GM12875 (cell line): ENCODE measurements around the gene LCLAT1.

ENCODE experiments used
- H3K4me3 ChIP-seq: one replicate; pipeline ENCODE4 v1.5.1; 2011; ENCODE audit warnings: low read depth, low read length, control low read depth
- CTCF ChIP-seq: IDR thresholded peaks from 2 replicates; pipeline ENCODE4 v1.5.1; 2011; ENCODE audit warnings: low read depth, mild to moderate bottlenecking, control low read depth, inconsistent platforms, low read length, moderate library complexity, borderline replicate concordance; ENCODE audit not compliant: insufficient read depth

The LCLAT1 gene

GRCh38 chr2:30412684-30413570, 34.1 kb upstream of the LCLAT1 start:
- no peak for TF ChIP-seq CTCF
- H3K4me3 ChIP-seq = no peak overlapping the region

- H3K4me3 ChIP-seq = no peak overlapping the region
- TF ChIP-seq CTCF = no peak
Observed at GRCh38 chr2:30414961-30415360, 32.1 kb upstream of the LCLAT1 start.

DNA sequence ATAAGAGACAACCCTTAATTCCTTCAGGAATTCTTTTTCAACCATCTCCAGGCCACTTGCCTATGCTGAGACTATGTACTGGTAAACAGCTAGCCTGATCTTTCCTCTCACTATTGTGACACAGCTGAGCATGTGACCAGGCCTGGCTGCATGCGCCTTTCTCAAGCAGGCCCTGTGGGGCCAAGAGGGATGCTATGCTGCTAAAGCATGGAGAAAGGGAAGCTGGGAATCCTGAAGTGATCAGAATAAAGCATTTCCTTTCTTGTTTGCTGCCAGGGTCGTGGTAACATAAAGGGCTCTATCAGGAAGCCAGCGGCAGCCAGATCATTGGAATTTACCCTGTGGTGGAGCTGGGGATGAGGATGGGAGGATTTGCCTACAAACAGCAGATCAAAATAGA, 29.8 kb upstream of the LCLAT1 start:
- H3K4me3 ChIP-seq = no peak overlapping the region
- no peak for TF ChIP-seq CTCF

DNA sequence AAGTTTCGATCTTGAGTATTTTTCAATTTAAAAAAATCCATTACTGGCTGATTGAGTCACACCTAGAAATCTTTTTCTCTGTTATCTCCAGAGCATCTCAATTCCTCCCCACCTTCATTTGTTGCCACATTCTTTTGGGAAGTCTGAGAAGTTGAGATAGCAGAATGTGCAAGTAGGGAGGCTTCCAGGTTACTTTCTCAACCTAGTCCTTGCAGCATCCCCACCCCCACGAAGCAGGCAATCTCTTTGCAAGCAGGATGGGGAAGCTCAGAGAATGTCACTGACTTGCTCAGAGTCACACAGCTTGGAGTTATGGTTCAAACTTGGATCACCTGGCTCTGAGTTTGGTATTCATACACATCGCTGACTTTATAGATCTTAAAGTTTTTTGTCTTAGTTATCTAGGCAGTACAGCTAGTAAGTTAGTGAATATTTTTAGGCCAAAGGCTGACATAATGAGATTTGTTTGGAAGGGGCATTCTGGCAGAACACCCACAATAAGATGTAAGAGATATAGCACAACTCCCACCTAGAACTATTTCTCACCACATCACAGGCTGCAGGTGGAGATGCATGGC, 25.9 kb upstream of the LCLAT1 start:
- TF ChIP-seq CTCF = no peak
- no peak overlapping the region for H3K4me3 ChIP-seq

DNA sequence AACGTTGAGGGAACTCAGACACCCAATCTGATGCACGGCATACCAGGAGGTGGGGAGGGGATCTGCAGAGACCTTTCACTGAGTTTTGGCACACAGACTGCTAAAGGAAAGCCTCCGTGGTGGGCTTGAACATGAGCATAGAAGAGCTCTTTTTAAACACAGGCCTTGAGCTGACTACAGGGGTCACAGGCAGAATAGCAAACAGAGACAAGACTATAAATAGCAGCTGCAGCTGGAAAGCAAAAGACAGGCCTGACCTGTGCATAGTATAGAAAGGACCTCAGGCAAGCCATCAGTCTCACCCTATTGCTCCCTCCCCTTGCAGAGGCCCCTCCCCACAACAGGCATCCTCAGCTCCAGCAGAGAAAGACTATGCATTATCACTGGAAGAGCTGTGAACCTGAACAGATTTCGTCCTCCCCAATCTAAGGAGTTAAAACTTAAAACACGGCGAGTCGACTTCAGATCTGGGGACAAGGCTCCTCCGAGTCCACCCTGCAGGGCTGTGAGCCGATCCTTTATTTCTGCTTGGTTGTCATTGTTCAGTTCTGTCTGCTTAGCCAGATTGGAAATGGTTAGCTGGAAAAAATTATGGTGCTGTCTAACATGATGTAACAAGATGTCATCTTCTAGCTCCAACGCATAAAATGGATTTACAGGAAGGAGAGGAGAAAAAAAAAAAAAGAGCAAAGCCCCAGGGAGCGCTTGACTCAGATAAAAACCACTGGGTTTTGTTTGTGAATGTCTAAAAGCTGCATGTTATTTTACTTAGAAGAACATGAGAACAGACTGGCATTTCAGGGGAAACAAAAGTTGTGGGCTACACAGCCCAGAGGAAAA, 25.2 kb upstream of the LCLAT1 start:
- no peak for TF ChIP-seq CTCF
- H3K4me3 ChIP-seq = no peak overlapping the region

- H3K4me3 ChIP-seq = no peak overlapping the region
Observed at GRCh38 chr2:30422444-30423040, 24.5 kb upstream of the LCLAT1 start.

More at GRCh38 chr2:30422444-30423040, 24.5 kb upstream of the LCLAT1 start:
- TF ChIP-seq CTCF = no peak
